SU-DHL-6 (cell line): ENCODE measurements around the gene RBMX2.

Source experiments
- H2AFZ ChIP-seq: fragments of 200-600 bp; sonication (generic); 2 replicates; pipeline ENCODE4 v1.6.1; 2014; ENCODE audit warnings: low read depth, mild to moderate bottlenecking, moderate library complexity, mixed read lengths, antibody characterized with exemption, low read length; ENCODE audit not compliant: severe bottlenecking
- H3F3A ChIP-seq: fragments of 200-600 bp; shearing (Covaris generic); 2 replicates; pipeline ENCODE4 v1.6.0; 2016; ENCODE audit warnings: antibody characterized with exemption, mild to moderate bottlenecking; ENCODE audit not compliant: insufficient read depth
- H3K27ac ChIP-seq: fragments of 200-600 bp; sonication (generic); 2 replicates; pipeline ENCODE4 v1.5.1; 2016; ENCODE audit warnings: low read depth, mild to moderate bottlenecking, low read length, moderate library complexity, mixed read lengths
- H3K27me3 ChIP-seq: fragments of 200-600 bp; sonication (generic), shearing (Covaris generic); 2 replicates; pipeline ENCODE4 v1.6.0; 2014; ENCODE audit warnings: mild to moderate bottlenecking, low read length
- H3K36me3 ChIP-seq: fragments of 200-600 bp; sonication (generic); 2 replicates; pipeline ENCODE4 v1.6.1; 2014; ENCODE audit warnings: mild to moderate bottlenecking, low read length, mixed read lengths
- H3K4me2 ChIP-seq: fragments of 300-600, 200-600 bp; shearing (Covaris generic), sonication (generic); 2 replicates; pipeline ENCODE4 v1.6.0; 2014; ENCODE audit warnings: low read length, low read depth, mild to moderate bottlenecking; ENCODE audit not compliant: poor library complexity, severe bottlenecking
- H3K4me3 ChIP-seq: fragments of 200-600 bp; sonication (generic); 2 replicates; pipeline ENCODE4 v1.5.1; 2014; ENCODE audit warnings: antibody characterized with exemption, low read length, mild to moderate bottlenecking, mixed read lengths; ENCODE audit not compliant: insufficient read depth, poor library complexity, severe bottlenecking
- H3K79me2 ChIP-seq: fragments of 200-600 bp; sonication (generic); 2 replicates; pipeline ENCODE4 v1.6.1; 2014; ENCODE audit warnings: mild to moderate bottlenecking, low read length, moderate library complexity; ENCODE audit not compliant: insufficient read depth
- H3K9ac ChIP-seq: fragments of 200-600 bp; sonication (generic); 2 replicates; pipeline ENCODE4 v1.7.0; 2014; ENCODE audit warnings: mild to moderate bottlenecking, low read length
- H3K9me2 ChIP-seq: fragments of 200-600 bp; sonication (generic); replicated peaks from 2 replicates; pipeline ENCODE4 v1.6.1; 2014; ENCODE audit warnings: low read length; ENCODE audit not compliant: insufficient read depth
- H3K9me3 ChIP-seq: fragments of 200-600 bp; sonication (generic); 2 replicates; pipeline ENCODE4 v1.6.1; 2014; ENCODE audit warnings: low read length, mixed read lengths; ENCODE audit not compliant: insufficient read depth
- H4K20me1 ChIP-seq: fragments of 200-600 bp; sonication (generic); 2 replicates; pipeline ENCODE4 v1.6.1; 2014; ENCODE audit warnings: low read depth, mild to moderate bottlenecking, antibody characterized with exemption, low read length, moderate library complexity, mixed read lengths
- EZH2phosphoT487 ChIP-seq: fragments of 200-600 bp; sonication (generic), shearing (Covaris generic); conservative IDR thresholded peaks from 2 replicates; pipeline ENCODE4 v1.6.1; 2018; ENCODE audit warnings: mild to moderate bottlenecking, antibody characterized with exemption, low read length, moderate library complexity, mixed read lengths
- TF ChIP-seq, protein P1 (sequence below): fragments of 200-600 bp; sonication (generic); IDR thresholded peaks from one replicate; pipeline ENCODE4 v1.5.1; 2017; ENCODE audit warnings: antibody characterized with exemption, mild to moderate bottlenecking, low read length, moderate library complexity; ENCODE audit not compliant: insufficient read depth, poor library complexity, severe bottlenecking

Gene RBMX2

DNA sequence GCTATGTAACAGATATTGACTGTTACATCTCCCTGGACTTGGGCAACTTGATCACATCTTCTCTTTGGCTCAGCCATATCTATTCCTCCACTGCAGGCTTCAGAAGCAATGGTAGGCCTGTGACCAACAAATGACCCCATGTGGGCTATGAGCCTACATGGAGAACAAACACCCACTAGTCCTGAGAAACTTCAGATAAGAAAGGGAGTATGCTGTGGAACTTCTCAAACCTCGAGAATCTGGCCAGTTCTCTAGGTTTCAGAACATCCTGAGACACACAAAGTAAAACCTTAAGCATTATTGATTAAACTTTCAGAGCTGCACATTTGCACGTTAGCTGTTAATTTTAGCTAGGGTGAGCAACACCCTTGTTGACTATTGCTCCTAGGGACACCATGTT, 16.3 kb downstream of the RBMX2 start:
- no peak overlapping the region for H3K4me3 ChIP-seq
- no peak overlapping the region for H3K9ac ChIP-seq
- no peak overlapping the region for H3K27ac ChIP-seq
- no peak overlapping the region for H3K4me2 ChIP-seq
- no peaks in the 10 kb centered on the region for H3K9me2 ChIP-seq
- H3K36me3 ChIP-seq = no peaks in the 10 kb centered on the region
- H3K27me3 ChIP-seq = no peaks in the 10 kb centered on the region
- no peak overlapping the region for H2AFZ ChIP-seq
- H3K9me3 ChIP-seq = no peaks in the 10 kb centered on the region
- no peak for TF ChIP-seq EZH2phosphoT487
- TF ChIP-seq, protein P1, sequence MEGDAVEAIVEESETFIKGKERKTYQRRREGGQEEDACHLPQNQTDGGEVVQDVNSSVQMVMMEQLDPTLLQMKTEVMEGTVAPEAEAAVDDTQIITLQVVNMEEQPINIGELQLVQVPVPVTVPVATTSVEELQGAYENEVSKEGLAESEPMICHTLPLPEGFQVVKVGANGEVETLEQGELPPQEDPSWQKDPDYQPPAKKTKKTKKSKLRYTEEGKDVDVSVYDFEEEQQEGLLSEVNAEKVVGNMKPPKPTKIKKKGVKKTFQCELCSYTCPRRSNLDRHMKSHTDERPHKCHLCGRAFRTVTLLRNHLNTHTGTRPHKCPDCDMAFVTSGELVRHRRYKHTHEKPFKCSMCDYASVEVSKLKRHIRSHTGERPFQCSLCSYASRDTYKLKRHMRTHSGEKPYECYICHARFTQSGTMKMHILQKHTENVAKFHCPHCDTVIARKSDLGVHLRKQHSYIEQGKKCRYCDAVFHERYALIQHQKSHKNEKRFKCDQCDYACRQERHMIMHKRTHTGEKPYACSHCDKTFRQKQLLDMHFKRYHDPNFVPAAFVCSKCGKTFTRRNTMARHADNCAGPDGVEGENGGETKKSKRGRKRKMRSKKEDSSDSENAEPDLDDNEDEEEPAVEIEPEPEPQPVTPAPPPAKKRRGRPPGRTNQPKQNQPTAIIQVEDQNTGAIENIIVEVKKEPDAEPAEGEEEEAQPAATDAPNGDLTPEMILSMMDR = no peak
- H3F3A ChIP-seq = no peaks in the 10 kb centered on the region
- H4K20me1 ChIP-seq = no peaks in the 10 kb centered on the region
- no peaks in the 10 kb centered on the region for H3K79me2 ChIP-seq

DNA sequence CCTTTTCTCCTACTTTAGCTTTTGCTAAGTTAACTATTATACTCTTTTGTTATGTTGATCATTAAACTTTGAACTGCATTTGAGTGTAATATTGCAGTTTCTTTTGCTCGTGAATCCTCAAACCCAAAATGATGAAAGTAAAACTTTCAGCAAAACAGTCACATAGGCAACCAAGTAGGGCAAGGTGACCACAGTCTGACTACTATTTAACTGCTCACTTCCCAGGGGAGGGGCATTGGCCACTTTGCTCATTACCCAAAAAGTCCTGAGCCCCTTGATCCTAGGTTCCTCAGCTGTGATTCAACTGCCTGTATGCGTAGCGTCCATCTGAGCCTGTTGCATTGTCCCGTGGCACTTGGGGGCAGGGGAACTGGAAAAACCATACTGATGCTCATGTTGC, 17.0 kb downstream of the RBMX2 start:
- H3K9ac ChIP-seq = no peak overlapping the region
- no peaks in the 10 kb centered on the region for H3K79me2 ChIP-seq
- no peaks in the 10 kb centered on the region for H3F3A ChIP-seq
- no peaks in the 10 kb centered on the region for H3K9me2 ChIP-seq
- no peaks in the 10 kb centered on the region for H3K36me3 ChIP-seq
- H3K9me3 ChIP-seq = no peaks in the 10 kb centered on the region
- no peaks in the 10 kb centered on the region for H3K27me3 ChIP-seq
- TF ChIP-seq EZH2phosphoT487 = no peak
- TF ChIP-seq, protein P1 = no peak
- no peak overlapping the region for H2AFZ ChIP-seq
- no peak overlapping the region for H3K4me2 ChIP-seq
- no peaks in the 10 kb centered on the region for H4K20me1 ChIP-seq
- H3K4me3 ChIP-seq = no peak overlapping the region
- H3K27ac ChIP-seq = no peak overlapping the region

DNA sequence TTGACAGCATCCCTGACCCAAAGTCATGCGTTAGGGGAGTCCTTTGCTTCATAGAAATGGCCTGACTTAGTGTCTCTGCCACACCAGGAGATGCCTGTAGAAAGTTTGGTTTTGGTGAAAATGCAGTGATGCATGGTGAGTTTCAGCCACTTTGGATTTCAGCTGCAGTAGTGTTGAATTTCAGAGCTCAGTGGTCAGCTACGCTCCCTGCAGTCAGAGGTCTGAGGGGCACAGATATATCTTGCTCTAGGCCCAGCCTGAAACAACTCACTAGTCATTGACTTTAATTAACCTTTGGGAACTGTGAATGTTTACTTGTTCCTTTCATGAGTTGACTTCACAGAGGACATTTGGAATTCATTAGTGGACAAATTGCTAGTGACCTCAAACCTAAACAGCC, 17.5 kb downstream of the RBMX2 start:
- Histone ChIP-seq H3K27ac (no peak overlapping the region), H2AFZ (no peak overlapping the region), H3K4me2 (no peak overlapping the region), H3K27me3 (no peaks in the 10 kb centered on the region), H3K36me3 (no peaks in the 10 kb centered on the region), H3K9me2 (no peaks in the 10 kb centered on the region), H3K4me3 (no peak overlapping the region), H3F3A (no peaks in the 10 kb centered on the region), H3K79me2 (no peaks in the 10 kb centered on the region), H3K9ac (no peak overlapping the region), H4K20me1 (no peaks in the 10 kb centered on the region), H3K9me3 (no peaks in the 10 kb centered on the region)
- TF ChIP-seq EZH2phosphoT487 = no peak
- TF ChIP-seq, protein P1 = no peak
